Activated CD4-positive, alpha-beta T cell treated with anti-CD3 and anti-CD28 coated beads, Interleukin-2, Interleukin-6, amounts not matched to agents 100 ng/mL and 50 ng/mL, durations not matched to agents 16 hours and 8 hours (primary cell): ENCODE measurements around the gene ZBTB46.

Experiments
- DNase-seq: peaks from one replicate; pipeline ENCODE4 v3.0.0-alpha.2; 2020

ZBTB46 gene

DNA sequence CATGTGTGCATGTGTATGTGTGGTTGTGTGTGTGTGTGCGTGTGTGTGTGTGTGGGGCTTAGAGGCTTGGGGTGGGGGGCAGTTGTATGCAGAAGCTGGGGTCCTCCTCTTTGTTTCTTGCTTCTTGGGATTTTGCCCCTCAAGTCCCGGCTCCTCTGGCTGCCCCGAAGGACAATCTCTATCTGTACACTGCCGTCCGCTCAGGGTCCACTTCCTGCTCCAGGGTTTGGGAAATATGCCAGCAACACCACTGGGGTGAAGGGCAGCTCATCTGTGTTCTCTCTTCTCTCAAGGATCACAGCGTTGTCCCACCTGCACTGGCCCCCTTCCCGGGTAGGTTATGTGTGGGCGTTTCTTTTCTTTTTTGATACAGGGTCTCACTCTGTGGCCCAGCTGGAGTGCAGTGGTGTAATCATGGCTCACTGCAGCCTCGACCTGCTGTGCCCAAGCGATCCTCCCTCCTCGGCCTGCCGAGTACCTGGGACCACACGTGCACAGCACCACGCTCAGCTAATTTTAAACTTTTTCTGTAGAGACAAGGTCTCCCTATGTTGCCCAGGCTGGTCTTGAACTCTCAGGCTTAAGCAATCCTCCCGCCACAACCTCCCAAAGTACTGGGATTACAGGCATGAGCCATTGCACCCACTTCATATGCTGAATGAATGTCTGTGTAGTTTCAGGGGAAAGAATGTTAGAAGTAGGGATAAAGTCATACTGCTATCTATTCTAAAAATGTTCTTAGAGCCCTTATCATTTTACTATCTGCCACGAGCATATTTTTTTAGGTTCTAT, 65.8 kb downstream of the ZBTB46 start:
- DNase-seq, result no peak

DNA sequence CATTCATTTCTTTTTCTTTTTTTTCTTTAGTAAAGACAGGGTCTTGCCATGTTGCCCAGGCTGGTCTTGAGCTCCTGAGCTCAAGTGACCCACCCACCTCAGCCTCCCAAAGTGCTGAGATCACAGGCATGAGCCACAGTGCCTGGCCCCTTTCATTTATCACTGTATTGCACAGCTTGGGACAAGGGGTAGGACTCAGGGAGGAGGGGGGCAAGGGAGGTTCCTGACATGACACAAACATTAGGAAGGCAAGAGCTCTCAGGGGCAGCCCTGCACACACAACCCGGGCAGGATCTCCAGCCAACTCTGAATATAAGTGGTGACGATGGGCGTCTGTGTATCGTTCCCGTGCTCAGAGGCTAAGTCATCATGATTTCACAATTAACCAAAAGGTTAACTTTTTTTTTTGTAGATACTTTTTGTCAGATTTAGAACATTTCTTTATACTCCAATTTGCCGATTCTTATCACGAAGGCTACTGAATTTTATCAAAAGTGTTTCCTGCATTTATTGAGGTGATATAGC, 71.6 kb downstream of the ZBTB46 start:
- DNase-seq, result no peak

DNA sequence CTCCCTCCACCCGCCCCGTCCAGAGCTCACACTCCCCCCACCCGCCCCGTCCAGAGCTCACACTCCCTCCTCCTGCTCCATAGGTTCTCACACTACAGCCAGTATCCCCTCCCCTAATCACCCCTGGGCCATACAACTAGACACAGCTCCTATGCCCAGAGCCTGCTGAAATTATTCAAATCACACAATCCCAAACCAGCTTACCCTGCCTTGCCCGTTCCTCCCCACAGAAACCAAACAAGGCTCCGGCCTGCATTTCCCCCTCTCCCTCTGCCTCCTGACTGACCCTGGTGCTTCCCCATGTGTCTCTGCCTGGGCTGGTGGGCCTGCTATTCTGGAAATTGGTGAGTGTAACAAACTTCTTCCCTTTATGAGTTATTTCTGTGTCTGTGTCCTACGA, 72.9 kb downstream of the ZBTB46 start:
- no peak for DNase-seq

DNA sequence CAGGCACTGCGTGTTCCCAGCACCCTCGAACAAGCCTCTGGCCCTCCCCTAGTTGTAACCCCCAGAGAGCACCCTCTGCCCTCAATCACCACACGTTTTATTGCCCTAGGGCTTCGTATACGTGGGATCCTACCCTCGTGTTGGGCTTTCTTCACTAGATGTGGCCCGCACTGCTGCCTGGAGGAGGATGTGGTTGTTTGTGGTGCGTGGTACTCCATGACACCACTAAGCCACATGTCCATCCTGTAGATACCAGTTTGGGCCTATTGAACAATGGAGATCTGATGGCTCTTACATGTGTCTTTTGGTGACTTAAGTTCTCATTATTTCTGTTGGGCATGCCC, 74.4 kb downstream of the ZBTB46 start:
- DNase-seq, result peak; percentile 35

DNA sequence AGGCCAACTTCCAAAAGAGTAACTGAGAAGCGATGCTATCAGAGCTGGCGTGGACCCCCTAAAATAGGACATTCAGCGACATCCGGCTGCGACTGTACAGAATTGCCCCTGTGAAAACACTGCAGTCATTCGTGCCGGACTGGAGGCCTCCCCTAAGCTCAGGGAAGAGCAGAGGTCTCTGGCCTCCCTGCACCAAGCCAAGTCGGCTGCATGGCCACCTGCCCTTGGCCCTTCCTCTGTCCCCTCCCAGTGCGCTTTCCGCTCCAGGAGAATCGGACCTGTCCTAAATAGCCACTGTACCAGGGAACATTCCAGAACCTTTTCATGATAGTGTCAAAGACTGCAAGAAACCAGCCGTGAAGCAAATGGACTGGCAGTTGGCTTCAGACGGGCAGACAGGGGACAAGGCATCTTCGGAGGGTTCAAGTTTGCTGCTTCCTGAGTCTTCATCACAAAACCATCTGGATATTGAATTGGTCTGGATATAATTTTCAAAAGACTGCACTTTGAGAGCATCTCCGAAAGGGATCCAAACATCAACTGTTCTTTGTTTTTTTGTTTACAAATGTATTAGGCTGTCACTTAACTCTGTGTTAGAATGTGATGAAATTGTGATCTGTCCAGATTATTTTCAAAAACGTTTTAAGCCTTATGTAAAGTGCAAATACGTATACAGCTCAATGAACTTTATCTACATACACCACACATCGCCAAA, 75.0 kb downstream of the ZBTB46 start:
- DNase-seq, result no peak

DNA sequence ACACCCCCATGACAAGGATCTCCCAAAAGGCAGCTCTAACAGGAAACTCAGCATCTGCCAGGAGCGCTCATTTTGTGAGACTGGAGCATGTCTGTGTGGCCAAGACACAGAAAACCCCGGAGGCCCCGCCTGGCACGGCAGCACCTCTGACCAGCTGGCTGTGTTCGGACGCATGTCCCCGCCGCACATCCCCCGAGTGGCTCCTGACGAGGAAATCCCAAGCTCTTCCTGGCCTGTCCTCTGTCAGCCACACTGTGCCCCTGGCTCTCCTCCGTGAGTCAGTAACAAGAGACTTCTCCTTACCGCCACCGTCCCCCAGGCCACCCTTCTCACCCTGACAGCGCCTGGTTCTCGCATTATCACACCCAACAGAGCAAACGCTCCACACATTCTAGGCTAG, 77.1 kb downstream of the ZBTB46 start:
- no peak for DNase-seq

DNA sequence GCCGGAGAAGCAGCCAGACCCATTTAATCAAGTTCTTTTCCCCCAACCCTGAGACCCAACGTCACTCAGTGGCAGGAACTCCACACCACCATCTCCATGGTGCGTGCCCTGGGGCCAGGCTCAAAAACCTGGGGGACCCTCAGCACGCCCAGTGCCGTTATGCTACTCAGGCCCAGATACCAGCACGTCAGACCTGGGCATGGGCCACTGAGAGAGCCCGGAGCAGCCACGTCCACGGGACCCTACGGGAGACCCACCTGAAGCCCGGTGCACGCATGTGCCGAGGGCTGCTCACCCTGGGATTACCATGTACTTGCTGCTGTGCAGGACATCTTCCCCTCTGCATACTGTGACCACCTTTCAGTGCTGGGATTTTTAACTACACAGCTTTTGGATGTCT, 77.7 kb downstream of the ZBTB46 start:
- DNase-seq, result no peak

DNA sequence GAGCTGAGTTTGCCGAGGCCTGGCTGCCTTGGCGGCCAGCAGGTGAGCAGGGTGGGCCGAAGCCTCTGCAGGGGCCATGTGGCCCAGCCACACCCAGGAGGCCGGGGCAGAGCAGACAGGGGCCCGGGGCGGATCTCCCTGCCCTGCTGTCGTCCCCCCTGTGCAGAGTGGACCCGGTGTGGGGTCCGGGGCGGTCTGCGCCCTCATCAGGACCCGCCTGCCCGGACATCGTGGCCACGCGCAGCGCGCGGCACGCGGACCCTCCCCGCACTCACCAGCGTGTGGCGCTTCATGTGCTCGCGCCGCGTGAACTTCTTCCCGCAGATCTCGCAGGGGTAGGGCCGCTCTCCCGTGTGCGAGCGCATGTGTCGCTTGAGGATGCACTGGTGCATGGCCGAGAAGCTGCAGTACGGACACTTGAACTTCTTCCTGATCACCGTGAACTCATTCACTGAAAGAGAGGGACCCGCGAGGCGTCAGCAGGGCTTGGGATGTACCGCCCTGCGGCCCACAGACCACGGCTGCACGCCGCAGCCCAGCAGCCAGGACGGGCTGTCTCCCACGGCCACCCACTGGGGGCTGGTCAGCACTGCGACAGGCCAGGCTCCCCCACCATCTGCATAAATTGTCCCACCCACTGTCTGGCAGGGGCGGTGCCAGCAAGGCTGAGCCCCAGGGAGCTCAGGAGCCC, 78.5 kb downstream of the ZBTB46 start:
- no peak for DNase-seq

DNA sequence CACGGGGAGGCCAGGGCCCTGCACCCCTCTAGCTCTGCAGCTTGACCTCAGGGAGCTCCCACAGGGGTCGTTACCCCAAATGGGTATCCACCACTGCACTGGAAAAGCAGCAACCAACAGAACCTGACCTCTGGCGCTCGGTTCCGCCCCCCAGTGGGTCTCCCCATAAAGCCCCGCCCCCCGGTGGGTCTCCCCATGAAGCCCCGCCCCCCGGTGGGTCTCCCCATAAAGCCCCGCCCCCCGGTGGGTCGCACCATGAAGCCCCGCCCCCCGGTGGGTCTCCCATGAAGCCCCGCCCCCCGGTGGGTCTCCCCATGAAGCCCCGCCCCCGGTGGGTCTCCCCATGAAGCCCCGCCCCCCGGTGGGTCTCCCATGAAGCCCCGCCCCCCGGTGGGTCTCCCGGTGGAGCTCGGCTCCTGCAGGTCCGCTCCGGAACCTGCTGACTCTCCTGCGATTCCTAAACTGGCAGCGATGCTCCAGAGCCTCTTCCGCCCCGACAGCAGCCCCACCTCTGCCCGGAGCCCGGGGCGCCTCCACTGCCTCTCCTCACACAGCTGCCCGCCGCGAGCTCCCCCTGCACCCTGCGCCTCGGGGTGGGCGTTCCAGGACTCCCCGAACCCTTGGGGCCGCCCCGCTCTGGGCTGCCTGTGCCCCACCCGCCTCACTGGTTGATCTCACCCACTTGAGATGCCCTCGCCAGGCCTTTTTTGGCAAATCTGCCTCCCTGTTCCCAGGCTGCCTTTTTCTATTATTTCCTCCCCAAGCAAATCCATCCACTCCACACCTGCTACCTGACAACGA, 79.4 kb downstream of the ZBTB46 start:
- DNase-seq, result peak; percentile 41

DNA sequence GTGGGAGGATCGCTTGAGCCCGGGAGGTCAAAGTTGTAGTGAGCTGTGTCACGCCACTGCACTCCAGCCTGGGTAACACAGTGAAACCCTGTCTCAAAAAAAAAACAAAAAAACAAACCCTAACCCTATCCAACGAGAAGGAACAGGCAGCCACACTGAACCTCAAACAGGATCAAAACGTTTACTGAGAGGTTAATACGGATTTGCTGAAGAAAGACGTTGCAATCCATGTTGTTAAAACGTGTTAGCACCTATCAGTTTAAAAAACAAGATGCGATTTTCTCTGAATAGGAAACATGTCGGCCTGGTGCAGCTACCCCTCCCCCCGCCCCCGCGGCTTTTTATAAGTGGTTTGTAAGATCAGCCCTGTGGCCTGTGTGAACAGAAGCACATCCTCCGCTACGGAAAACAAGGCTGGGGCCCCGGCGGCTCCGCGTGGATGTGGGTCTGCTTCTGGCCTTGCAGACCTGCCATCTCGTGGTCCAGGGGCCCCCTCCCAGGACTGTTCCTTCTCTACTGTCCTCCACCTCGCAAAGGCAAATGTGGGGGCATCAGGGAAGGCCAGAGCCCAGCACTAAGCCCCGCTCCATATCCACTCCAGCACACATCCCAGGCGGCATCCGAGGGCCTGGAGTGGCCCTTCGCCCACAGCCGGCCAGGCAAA, 80.1 kb downstream of the ZBTB46 start:
- DNase-seq, result peak; percentile 56

DNA sequence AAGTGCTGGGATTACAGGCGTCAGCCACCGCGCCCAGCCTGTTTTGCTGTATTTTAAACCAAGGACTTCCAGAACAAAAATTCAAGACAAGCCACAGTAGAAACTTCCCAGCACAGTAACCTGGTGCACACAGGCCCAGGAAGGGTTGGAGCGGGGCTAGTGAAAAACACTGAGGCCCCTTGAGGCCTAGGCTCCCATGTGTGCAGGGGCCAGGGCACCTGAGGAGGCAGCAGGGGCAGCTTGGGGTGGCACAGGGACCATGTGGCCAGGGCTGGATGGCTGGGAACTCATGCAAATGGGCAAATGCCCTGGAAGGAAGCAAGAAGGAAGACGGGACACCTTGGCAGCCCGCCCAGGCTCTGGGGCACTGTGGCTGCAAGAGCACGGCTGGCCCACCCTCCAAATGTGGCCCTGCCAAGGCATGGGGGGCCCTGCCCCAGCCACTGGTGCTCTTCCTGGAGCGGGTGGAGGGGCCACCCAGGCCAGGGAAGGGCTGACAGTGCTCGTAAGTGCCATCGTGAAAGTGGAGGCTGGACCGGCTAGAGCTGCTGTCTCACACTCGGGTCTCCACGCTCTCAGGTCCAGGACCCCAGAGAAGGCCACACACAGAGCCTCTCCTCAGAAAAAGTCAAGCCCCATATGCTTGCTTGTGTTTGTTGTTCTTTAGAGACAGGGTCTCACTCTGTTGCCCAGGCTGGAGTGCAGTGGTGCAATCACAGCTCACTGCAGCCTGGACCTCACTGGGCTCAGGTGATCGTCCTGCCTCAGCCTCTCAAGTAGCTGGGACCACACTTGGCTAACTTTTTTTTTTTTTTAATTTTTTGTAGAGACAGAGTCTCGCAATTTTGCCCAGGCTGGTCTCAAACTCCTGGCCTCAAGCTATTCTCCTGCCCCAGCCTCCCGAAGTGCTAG, 81.2 kb downstream of the ZBTB46 start:
- no peak for DNase-seq

DNA sequence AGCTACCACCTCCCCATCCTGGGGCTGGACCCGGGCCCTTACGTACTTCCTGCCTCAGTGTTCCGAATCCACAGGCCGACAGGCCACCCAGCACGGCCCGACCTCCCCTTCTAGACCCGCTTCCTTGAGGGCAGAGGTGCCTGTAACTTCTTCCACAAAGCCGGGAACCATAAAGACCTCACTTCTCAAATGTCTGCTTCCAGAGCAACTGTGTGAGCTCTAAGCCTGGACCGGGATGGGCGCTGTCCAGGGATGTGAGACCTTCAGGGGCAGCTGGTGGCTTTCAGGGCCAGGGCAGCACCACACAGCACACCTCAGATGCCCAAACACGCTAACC, 82.2 kb downstream of the ZBTB46 start:
- no peak for DNase-seq

DNA sequence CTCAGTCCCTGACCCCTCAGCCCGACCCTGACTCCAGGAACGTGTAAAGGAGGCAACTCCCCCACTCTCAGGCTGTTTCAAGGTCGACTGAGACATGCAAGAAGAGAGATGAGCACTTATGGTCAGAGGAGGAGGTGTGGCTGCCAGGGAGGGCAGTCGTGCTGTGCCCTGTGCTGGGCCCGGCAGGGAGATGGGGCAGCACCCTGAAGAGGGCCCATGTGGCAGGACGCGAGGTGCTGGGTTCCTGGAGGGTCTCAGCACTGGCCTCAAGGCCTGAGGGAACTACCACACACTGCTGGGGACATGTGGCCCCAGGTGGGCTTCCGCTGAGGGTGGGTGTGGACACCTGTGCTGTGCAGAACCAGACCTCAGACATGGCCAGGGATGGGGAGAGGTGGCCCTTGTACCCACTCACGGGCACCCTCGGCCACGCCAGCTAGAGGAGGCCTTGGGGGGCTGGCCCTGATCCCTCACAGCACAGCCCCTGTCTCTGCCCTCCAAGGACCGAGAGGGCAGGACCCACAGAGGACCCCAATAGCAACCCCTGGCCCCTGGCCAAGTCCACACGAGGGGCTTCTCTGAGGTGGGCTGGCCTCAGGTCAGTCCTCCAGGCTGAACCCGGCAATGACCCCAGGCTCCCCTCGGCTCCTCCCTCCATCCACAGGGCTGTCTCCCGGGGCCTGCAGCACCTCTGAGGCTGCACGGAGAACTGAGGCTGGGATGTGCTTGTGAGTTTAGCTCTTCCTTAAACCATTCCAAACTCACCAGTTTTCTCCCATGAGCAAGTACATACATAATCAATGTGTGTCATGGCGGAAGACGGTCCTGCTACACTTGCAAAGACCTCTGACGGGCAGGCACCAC, 82.8 kb downstream of the ZBTB46 start:
- no peak for DNase-seq

DNA sequence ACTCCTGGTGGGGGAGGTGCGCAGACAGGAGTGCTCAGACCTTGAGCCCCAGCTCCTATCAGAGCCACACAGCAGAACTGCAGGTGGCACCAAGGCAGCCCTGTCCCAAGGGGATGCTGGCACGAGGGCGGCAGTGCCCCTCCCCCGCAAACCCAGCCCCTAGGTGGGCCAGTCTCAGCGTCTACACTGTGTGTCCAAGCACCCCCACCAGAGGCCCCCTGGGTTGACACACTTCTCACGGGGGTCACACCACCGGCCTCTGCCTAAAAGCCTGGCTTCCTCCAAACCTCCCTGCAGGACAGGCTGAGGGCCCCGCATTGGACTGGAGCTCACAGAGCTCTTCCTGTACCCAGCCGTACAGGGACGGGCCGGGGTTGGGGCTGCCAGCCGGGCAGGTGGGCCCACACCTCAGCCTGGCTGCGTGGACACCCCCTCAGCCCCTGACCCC, 83.4 kb downstream of the ZBTB46 start:
- DNase-seq, result no peak

DNA sequence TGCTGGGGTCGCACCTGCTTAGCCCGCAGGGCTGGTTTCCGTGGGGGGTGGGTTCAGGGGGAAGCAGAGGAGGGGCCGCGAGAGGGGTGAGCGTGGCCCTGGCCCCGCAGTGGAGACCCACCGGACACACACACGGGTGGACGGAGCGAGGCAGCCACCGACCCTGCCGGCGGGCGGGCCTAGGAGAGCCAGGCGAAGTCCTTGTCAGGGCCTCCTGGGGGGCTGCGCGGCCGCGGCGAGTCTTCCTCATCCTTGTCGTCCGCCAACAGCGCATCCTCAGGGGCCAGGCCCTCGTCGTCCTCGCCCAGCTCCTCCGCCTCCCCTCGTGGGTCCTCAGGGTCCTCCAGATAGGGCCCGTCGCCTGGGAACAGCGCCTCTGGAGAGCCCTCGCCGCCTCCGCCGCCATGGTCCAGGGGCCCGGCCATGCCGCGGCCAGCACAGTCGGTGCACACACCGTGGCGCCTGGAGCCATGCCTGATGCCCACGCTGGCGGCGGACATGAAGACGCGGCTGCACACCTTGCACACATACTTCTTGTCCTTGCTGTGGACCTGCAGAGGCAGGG, 84.2 kb downstream of the ZBTB46 start:
- DNase-seq, result no peak

DNA sequence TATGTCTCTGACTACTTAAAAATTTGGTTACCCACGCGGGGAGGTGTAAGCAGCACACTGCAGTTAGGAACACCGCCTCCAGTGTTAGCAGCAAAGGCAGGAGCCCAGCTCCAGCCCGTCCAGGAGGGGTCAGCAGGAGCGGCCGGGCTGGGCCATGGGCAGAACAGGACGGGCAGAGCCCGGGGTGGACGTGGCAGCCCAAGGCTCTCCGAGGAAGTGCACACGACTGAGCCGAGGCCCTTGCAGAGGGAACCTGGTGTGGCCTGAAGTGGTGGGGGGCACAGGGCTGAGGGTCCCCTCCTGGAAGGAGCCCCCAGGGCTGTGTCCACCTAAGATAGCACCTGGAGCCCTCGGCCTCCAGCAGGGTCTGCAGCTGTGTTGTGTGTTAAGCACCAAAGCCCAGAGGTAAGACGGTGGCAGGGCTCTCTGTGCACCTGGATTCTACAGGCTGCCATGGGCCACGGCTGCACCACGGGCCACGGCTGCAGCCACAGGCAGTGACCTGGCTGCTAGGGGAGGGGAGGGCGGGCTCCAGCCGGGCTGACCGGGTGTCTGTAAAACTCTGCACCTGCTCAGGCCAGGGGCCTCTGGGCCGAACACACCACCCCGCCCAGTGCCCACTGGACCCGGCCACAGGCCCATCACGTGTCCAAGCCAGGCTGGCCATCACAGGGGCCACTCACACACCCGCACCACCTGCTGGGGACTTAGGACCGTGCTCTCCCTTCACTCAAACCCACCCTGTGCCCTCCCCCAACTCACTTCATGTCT, 84.9 kb downstream of the ZBTB46 start:
- DNase-seq, result no peak

DNA sequence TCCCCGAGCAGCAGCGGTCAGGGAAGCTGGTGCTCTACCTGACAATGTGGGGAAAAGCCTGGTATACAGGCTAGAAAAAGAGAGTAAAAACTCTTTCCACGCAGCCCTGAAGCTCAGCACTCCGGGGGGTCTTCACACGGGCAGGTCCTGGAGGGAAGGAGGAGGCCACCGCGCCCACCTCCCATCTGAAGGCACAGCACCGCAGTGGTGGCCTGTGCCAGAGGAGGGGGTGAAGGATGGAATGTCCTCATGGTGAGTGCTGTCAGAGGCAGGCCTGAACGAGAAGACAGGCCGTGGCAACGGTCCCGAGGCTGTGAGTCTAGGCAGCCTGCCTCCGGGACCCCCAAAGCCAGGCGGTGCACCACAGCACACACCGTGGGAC, 85.6 kb downstream of the ZBTB46 start:
- no peak for DNase-seq

DNA sequence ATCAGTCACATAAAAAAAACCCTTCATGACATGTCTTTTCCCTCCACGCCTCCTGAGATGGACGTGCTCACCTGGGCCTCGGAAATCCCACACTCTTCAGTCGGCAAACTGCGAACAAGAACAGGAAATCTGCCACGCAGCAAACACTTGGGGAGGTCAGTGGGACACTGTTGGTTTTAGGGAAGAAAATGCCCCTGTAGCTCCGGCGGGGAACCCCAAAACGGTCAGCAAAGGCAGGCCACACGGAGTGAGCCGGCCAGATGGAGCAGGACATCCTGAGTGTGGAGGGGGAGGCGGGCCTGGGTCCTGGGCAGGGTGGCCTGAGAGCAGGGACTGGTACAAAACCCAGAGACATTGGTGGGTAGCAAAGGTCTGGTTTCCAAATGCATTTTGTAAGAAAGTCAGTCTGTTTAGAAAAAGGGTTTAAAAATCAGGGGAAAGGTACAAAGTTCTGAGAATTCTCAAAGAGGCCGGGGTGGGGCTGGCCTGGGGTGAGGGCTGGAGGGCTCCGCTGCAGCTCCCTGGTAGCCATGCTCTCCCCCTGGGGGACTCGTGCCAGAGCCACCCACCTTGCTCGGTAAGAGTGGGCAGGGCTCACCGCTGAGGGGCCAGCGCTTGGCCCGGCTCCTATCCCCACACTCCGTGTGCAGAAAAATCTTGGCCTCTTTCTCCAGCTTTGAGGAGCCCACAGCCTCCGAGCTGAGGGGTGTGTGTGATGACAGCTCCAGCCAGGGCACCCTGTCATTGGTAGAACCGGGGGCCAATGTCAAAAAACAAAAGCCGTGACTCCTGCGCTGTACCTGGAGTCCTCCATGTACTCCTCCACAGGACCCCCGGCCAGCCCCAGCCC, 86.3 kb downstream of the ZBTB46 start:
- DNase-seq, result no peak
